GM10266 (cell line): ENCODE measurements around the gene MRPL11.

Experiments
- DNase-seq: peaks from one replicate; pipeline ENCODE4 v3.0.0; 2012; ENCODE audit errors: extremely low spot score
- TF ChIP-seq, protein P1 (sequence below): IDR thresholded peaks from 2 replicates; pipeline ENCODE4 v1.5.1; 2012; ENCODE audit warnings: mild to moderate bottlenecking, low read depth; ENCODE audit not compliant: control insufficient read depth, insufficient read depth; ENCODE audit errors: missing control alignments

Gene MRPL11

DNA sequence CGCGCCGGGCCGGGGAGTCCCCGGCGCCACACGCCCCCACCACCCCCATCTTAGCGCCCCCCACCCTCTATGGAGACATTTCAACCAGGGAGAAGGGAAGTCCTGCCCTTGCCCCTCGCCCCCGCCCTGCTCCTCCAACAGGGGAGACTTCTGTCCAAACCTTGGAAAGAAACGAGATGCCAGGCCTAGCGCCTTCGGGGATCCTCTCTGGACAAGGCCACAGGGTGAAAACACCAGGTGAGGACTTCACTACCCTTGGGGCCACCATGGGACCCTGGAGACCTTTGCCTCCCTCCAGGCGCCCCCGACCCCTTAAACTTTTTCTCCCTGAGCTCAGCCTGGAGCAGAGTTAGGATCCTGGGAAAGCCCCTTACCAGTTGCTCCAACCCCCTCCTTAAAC is 29.4 kb downstream of the MRPL11 start:
- no peak for DNase-seq
- TF ChIP-seq, protein P1, sequence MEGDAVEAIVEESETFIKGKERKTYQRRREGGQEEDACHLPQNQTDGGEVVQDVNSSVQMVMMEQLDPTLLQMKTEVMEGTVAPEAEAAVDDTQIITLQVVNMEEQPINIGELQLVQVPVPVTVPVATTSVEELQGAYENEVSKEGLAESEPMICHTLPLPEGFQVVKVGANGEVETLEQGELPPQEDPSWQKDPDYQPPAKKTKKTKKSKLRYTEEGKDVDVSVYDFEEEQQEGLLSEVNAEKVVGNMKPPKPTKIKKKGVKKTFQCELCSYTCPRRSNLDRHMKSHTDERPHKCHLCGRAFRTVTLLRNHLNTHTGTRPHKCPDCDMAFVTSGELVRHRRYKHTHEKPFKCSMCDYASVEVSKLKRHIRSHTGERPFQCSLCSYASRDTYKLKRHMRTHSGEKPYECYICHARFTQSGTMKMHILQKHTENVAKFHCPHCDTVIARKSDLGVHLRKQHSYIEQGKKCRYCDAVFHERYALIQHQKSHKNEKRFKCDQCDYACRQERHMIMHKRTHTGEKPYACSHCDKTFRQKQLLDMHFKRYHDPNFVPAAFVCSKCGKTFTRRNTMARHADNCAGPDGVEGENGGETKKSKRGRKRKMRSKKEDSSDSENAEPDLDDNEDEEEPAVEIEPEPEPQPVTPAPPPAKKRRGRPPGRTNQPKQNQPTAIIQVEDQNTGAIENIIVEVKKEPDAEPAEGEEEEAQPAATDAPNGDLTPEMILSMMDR: no peak

DNA sequence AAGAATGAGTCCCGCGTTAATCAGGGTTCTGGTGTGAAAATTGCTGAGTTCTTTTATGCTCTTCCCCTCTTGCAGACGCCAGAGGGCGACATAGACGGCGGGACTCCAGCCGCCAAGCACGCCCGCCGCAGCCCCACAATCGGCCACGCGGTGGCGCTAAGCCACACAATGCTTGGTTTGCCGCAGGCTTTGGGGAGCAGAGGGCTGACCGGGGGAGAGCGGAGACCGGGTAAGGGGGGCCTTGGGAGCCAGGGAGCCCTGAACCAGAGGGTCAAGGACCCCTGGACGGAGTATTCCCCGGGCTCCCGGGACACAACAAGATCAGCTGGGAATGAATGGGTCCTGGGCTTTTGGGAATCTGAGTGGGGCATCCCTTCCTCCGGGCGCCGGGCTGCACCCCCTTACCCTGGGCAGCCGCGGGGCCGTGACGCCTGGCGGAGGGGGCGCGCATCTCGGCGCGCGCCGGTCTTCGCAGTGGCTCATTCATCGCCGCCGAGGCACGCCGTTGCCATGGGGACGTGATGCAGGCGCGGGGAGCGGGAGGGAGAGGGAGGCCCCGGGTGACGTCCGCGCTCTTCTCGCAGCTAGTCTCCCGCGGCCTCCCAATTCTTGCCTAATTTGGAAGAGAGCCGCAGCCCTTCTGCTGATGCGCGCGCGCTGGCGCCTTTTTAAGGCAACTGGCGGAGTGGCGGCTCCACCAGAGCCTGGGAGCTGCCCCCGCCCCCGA is 30.0 kb downstream of the MRPL11 start:
- peak; percentile 97 for DNase-seq
- TF ChIP-seq, protein P1: peak; percentile 99

DNA sequence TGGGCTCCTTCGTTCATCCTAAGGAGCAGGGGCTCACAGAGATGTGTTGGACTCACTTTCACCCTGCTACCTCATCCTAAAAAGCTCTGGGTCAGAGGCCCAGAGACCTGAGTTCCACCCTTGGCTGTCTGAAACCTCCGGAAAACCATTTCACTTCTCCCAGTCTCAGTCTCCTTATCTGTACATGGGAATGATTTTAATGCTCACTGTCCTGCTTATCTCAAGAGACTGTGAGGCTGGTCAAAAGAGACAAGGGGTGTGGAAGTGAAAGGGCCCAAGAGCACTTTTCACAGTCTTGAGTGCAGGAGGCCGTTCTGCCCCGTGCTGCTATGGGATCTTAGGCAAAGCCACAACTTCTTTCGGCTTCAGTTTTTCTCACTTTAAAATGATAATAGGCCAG is 31.0 kb downstream of the MRPL11 start:
- DNase-seq: no peak
- TF ChIP-seq, protein P1: peak; percentile 1

DNA sequence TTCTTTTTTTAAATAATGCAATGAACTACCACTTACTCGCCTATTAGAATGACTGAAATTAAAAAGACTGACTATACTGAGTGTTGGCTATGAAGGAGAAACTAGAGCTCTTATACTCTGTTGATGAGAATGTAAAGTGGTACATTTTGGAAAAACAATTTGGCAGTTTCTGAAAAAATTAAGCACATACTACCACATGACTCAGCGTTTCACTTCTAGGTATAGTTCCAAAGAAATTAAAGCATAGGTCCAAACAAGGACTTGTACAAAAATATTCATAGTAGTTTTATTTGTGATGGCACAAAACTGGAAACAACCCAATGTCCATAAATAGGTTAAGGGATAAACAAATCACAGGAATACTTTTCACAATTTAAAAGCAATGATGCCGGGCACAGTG is 44.7 kb downstream of the MRPL11 start:
- no peak for DNase-seq
- TF ChIP-seq, protein P1: no peak

DNA sequence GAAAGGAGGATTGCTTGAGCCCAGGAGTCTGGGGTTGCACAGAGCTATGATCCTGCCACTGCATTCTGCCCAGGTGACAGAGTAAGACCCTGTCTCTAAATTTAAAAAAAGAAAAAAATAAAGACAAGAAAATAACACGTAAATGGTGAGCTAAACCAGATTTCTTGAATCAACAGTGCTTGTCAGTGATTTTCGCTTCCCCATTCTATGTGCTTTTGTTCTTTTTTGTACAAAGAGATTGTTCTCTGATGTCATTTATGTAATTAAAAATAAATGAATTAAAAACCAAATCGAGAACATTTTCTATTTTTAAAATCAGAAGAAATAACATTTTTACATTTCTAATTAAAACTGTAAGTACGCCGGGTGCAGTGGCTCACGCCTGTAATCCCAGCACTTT is 47.3 kb downstream of the MRPL11 start:
- no peak for DNase-seq
- TF ChIP-seq, protein P1: no peak

DNA sequence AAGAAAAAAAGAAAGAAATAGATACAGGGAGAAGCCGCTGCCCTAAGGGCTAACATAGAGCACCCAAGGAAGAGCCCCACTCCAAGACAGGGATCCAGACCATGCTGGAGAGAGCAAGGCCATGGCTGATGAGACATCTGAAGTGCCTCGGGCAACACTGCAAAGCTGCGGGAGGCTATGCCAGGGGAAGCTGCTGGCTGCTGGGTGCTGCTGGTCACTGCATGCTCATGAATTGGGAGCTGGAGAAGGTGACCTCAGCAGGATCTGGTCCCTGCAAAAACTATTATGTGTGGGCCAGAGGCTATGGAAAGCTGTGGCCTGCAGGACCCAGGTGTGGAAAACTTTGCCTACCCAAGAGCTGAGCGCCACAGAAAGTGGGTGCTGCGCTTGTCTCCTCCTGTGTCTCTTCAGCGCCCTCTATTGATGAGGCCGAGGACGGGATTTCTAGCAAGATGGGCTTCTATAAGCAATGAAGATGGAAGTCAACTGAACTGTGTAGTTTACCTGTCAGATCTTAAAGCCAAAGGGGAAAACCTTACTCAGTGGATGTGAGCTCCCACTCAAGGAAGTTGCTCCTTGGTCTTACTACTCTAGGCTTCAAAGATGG is 49.8 kb downstream of the MRPL11 start:
- peak; percentile 74 for DNase-seq
- TF ChIP-seq, protein P1: peak; percentile 85
